Measurements from ENCODE around the gene DYRK1A.

DYRK1A gene

DNA sequence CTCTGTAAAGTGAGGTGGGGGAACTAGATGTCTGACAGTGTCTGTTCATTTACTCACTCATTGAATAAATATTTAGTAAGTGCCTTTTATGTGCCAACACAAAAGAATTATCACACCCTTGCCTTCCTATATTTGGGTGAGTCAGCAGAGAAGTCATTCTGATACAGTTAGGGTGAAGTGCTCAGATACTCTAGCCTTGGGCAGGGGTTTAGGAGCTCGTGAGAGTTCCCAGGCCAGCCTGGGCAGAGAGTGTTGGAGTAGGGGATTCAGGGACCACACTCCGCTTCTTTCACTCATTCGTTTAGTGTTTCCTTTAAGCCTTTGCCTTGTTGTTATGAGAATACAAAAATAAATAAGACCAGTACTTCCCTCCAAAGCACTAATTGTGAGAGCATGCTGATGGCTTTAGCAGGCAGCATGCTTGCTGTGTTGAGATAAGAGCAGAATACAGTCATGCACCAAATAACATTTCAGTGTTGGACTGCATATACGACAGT lies 83.9 kb downstream of the DYRK1A start:
- no peak for DNase-seq

DNA sequence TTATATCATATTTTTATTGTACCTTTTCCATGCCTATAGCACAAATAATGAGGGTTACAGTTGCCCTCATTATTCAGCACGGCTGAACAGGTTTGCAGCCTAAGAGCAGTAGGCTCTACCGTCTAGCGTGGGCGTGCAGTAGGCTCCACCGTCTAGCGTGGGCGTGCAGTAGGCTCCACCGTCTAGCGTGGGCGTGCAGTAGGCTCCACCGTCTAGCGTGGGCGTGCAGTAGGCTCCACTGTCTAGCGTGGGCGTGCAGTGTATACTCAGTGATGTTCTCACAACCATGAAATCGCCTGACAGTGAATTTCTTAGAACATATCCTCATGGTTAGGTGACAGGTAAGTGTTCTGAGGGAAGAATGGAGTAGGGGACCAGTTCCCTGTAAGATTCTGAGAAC lies 84.9 kb downstream of the DYRK1A start:
- DNase-seq = no peak

DNA sequence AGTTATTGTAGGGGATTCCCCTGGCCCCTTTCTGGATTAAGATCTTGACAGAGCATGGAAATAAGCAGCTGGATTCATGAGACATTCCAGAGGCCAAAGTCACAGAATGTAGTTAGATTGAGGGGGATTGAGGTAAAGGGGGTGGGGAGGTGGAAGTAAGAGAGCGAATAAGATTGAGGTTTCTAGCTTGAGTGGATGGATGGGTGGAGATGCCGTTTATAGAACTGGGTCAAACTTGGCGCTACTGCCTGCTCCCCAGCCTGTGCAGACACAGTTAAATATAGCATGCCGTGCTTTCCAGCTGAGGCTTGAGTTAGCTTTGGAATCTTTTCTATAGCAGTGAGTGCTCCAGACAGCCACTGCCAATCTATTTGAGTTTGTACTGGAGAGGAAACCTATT lies 85.7 kb downstream of the DYRK1A start:
- no peak for DNase-seq

GRCh38 chr21:37453350-37453749 lies 86.8 kb downstream of the DYRK1A start:
- DNase-seq = no peak

GRCh38 chr21:37454869-37455503 lies 88.4 kb downstream of the DYRK1A start:
- no peak for DNase-seq

DNA sequence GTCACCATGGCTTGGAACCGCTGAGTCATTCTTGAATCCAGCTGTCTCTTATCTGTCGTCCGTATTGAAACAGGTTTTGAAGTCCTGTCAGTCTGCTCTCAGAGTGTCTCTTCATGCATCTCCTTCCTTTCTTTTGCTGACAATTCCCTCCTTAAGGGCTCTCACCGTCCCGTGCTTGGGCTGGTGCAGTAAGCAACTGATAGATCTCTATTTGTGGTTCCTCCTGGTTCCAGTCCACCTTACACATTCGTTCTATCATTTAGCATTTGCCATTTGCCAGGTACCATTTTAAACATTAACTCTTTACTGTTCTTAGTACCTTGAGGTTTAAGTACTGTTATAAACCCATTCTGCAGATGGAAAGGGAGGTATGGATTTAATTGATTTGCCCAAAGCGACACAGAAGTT lies 88.9 kb downstream of the DYRK1A start:
- DNase-seq = no peak

DNA sequence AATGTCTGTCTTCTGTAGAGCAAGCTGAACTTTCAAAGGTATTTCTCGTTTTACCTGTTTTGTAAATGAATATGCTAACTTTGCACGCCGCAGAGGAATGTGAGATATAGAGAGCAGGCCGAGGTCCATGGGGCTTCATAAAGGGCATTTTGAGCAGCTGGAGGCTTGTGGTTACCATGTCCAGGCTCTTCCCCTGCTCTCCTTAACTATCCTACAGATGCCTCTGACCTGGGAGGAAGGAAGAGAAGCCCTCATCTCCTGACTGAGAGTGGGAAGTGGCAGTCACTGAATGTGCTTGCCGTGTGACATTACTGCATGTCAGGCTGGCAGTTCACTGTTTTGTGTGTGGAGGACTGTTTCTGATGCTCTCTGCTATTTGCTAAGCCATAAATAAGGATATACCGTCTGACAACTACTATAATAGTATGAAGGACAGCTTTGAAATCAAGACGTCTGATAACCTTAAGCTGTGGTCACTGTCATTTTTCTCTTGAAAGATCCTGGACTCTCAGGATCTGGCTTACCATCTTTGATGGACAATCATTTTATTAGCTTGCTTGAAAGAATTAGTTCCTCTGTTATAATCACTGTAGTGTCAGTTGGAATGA lies 92.2 kb downstream of the DYRK1A start:
- DNase-seq = no peak

- DNase-seq = no peak
Measured at GRCh38 chr21:37459575-37459974, 93.0 kb downstream of the DYRK1A start.

DNA sequence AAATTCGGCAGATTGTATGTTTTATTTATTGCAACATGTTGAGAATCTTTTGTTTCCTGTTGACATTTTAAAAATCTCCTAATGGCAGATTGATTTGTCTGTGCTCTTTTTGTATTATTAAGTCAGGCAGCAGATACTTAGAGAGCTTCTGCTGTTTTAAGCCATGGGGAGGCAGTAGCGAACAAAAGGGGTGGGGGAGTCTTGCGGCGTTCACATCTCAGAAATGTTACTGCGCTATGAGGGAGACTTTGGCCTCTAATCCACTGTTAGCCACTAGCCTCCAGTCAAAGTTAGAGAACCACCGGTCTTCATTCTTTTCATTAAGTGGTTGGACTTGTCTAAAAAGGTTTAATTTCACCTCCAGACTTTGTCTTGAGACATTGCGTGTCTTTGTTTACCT lies 93.6 kb downstream of the DYRK1A start:
- no peak for DNase-seq

GRCh38 chr21:37461479-37461878 lies 94.9 kb downstream of the DYRK1A start:
- DNase-seq = no peak

GRCh38 chr21:37462087-37462861 lies 95.7 kb downstream of the DYRK1A start:
- no peak for DNase-seq

DNA sequence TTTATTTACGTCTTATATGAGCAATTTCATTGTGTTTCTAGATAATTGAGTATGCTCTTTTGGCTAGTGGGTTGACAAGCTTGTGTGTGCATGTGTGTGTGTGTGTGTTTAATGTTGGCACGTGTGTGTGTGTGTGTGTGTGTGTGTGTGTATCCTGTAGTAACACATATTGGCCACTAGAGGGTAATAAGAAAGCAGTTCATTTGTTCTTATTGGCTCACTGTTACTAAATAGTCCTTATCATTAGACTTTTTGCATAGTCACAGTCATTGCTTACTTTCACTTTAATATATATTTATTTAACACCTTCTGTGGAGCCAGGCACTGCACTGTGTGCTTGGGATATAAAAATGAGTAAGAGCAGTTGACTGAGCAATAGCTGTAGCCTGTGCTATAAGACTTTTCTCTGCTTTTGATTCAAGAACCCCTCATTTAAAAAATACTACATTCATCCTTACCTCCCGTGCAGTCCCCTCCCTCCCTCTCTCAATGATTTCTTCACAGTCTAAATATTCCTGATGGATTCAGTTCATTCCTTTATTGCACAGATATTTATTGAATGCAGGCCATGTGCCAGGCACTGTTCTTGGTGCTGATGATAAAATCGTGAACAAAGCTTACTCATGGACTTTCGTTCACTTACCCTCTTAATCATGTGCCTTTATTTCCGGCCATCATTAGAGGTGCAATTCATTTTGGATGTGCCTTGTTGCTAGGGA lies 96.7 kb downstream of the DYRK1A start:
- DNase-seq = peak; percentile 44

GRCh38 chr21:37467082-37467481 lies 100.5 kb downstream of the DYRK1A start:
- no peak for DNase-seq

- no peak for DNase-seq
Measured at GRCh38 chr21:37468909-37469308, 102.3 kb downstream of the DYRK1A start.

GRCh38 chr21:37469441-37469840 lies 102.9 kb downstream of the DYRK1A start:
- no peak for DNase-seq

DNA sequence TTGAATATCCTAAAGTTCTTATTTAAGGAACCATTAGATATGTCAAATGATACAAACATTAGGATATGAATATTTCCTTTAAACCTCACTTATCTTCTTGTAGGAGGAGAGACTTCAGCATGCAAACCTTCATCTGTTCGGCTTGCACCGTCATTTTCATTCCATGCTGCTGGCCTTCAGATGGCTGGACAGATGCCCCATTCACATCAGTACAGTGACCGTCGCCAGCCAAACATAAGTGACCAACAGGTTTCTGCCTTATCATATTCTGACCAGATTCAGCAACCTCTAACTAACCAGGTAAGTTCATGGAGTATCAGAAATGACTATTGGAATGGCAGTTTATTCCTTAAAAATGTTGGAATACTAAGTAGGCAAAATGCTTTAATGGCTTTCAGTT lies 106.0 kb downstream of the DYRK1A start:
- no peak for DNase-seq

- no peak for DNase-seq
Measured at GRCh38 chr21:37473491-37473890, 106.9 kb downstream of the DYRK1A start.

- DNase-seq = no peak
Measured at GRCh38 chr21:37474342-37474741, 107.8 kb downstream of the DYRK1A start.

- no peak for DNase-seq
Measured at GRCh38 chr21:37475186-37475868, 108.8 kb downstream of the DYRK1A start.

DNA sequence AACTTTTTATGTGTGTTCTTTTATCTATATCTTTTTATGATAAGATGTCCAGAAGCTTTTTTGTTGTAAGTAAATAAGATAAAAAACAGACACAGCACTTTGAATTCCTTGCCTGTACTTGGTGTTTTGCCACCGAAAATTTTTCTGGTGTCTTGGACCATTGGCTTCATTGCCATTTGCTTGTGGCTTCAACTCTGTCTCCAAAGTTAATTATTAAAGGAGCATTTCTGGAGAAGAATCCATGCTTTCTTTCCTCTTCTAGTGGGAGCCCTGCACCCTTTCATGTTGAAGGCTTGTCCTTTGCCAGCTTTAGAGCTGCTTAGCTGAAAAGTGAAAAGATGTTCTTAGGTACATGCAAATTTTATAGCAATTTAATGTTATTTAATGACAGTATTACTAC lies 112.2 kb downstream of the DYRK1A start:
- DNase-seq = no peak

DNA sequence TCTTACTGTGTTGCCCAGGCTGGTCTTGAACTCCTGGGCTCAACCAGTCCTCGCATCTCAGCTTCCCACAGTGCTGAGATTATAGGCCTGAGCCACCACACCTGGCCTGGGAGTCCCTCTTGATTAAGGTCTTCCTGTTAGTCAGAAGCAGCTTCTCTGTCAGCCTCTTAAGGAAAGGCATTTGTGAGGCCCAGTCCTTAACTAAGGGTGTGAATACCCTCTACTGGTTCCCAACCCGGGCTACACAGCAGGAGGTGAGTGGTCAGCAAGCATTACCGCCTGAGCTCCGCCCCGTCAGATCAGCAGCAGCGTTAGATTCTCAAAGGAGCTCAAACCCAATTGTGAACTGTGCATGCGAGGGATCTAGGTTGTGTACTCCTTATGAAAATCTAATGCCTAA lies 117.2 kb downstream of the DYRK1A start:
- no peak for DNase-seq

DNA sequence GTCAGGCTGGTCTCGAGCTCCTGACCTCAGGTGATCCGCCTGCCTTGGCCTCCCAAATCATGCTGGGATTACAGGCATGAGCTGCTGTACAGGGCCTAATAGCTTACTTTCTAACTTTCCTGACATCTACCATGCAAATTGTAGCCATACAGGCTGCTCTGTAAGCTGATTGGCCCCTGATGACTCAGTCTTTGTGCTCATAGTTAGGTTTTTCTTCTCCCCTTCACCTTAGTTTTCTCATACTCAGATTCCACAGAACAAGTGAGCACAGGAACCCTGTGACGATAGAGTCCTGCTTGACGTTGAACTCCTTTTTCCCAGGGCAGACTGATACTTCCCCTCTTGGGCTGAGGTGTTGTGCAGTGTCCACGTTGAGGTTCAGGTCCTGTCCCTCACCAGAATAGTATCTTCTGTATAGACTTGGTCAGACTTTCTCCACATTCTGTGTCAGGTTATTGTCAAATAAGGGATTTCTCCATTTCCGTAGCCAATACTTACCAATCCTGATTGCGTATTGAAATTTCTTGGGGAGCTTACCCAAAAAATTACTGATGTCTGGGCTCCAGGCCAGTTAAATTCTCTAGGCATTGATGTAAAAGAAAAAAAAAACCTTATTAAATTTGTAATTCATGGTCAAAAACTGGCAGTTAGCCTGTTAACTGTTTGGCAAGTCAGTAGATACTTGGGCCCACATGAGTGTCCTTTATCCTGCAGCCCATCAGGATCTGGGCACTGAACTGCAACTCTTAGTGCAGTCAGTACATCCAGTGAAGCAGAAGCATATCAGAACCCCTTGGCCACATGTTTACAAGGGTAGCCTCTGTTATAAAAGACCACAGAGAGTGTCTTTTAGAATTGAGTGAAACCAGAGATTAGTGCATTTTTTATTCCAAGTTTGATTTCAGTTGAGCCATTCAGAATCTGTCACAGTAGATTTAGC lies 118.2 kb downstream of the DYRK1A start:
- DNase-seq = no peak

All from NCI-H510A treated with DMSO at 0.1 percent for 48 hours (cell line).